SH-SY5Y (cell line): ENCODE measurements around the gene INHBE.

Source experiments
- GATA2 ChIP-seq: IDR thresholded peaks from 2 replicates; pipeline ENCODE4 v1.6.1; 2011; ENCODE audit warnings: mild to moderate bottlenecking, low read depth, low read length
- GATA3 ChIP-seq: IDR thresholded peaks from 2 replicates; pipeline ENCODE4 v1.6.1; 2011; ENCODE audit warnings: low read depth, mild to moderate bottlenecking, low read length, moderate library complexity

- no peak for TF ChIP-seq GATA3
- no peak for TF ChIP-seq GATA2
Observed at GRCh38 chr12:57477710-57478681, 22.9 kb downstream of the INHBE start.
